Putamen (tissue), 1 donor: Measurements from ENCODE around the gene CDHR5.

Experiments used
- DNase-seq: peaks from one replicate; pipeline ENCODE4 v3.0.0-alpha.2; 2016; ENCODE audit warnings: low spot score

Gene CDHR5

DNA sequence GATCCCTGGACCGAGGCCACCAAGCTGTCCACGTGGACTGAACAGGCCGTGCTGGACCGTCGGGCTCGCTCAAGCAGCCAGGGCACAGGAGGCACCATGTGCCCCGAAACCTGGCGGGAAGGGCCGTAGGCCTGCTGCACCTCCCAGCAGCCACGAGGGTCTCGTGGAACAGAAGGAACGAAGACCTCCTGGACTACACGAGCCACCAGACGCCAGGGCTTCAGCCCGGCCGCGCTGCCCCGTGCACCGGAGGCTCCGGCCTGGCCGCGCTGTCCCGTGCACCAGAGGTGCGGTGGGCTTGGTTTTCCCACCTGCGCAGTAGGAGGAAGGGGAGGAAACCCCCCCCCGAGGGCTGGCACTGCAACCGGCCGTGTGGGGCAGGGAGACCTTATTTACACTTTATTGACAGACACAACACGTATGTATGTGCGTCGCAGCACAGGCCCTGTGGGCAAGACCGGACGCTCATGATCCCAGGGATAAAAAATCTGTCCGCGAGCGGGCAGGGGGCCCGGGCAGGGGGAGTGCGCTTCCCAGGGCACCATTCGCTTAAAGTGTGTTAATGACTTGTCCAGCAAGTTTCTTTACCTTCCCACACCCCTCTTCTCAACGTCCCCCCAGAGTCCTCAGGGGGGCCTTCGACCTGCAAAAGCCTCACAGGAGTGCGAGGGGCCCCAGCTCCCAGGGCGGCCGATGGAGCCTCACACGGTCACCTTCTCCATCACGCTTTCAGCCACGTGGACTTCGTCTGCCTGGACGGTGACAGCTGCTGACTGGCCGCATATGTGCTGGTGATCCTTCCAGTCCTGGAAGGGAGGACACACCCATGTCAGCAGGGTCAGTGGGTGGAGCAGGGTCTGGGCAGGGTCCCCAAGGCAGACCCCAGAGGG is 19.3 kb upstream of the CDHR5 start:
- DNase-seq, result no peak

GRCh38 chr11:643366-643765 is 18.6 kb upstream of the CDHR5 start:
- no peak for DNase-seq

DNA sequence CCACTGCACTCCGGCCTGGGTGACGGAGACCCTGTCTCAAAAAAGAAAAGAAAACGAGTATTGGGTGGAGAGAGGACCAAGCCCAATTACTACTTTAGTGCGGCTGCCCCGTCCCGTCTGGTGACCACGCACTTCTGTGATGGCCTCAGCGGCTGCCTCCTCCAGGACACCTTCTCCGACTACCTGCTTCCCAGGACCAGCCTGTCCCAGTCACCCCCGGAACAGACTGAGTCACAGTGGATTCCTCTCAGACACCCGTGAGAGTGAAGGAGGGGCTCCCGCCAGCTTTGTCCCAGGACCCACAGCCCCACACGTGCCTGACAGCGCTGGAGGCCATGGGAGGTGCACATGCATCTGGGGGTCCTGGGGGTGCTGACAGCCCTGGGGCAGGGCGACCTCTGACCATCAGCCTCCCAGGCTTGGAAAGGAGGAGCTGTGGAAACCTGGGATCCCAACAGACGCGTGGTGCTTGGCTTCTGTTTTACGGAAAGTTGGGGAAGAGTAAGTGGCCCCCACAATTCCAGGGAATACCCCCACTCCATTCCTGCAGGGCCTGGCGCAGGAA is 17.1 kb upstream of the CDHR5 start:
- no peak for DNase-seq

GRCh38 chr11:640021-640706 is 15.4 kb upstream of the CDHR5 start:
- DNase-seq, result no peak

DNA sequence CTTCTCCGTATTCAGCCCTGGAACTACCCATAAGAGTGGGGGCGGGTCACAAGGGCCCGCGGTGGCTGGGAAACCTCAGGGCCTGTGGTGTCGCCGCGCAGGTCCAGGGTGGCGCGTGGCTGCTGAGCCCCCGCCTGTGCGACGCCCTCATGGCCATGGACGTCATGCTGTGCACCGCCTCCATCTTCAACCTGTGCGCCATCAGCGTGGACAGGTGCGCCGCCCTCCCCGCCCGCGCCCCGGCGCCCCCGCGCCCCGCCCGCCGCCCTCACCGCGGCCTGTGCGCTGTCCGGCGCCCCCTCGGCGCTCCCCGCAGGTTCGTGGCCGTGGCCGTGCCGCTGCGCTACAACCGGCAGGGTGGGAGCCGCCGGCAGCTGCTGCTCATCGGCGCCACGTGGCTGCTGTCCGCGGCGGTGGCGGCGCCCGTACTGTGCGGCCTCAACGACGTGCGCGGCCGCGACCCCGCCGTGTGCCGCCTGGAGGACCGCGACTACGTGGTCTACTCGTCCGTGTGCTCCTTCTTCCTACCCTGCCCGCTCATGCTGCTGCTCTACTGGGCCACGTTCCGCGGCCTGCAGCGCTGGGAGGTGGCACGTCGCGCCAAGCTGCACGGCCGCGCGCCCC is 14.7 kb upstream of the CDHR5 start:
- DNase-seq, result no peak

DNA sequence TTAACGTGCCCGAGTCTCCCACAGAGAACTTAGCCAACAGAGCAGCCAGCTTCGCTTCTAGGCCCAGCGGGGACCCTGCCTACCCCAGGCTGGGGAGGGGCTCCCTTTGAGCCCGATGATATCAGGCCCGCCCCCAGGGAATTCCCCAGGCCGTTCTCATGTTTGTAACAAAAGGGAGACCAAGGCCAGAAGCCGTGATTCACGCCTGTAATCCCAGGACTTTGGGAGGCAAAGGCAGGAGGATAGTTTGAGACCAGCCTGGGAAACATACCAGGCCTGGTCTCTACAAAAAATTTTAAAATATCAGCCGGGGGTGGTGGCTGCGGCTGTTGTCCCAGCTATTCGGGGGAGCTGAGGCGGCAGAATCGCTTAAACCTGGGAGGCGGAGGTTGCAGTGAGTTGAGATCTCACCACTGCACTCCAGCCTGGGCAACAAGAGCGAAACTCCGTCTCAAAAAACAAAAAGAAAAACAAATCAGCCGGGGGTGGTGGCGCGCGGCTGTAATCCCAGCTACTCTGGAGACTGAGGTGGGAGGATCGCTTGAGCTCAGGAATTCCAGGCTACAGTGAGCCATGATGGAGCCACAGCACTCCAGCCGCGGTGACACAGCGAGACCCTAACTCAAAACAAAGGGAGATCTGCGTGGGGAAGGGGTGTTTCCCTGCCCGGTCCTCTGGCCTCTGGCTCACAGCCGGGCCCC is 14.0 kb upstream of the CDHR5 start:
- DNase-seq, result no peak

GRCh38 chr11:637593-638521 is 13.1 kb upstream of the CDHR5 start:
- DNase-seq, result no peak

- DNase-seq, result no peak
Observed at GRCh38 chr11:637333-637592, 12.5 kb upstream of the CDHR5 start.

- DNase-seq, result no peak
Observed at GRCh38 chr11:636511-637332, 12.0 kb upstream of the CDHR5 start, which contains the start of gene DRD4. DRD4 (plus strand) TSS chr11:637269; CDS start chr11:637305, 36 bp downstream.

DNA sequence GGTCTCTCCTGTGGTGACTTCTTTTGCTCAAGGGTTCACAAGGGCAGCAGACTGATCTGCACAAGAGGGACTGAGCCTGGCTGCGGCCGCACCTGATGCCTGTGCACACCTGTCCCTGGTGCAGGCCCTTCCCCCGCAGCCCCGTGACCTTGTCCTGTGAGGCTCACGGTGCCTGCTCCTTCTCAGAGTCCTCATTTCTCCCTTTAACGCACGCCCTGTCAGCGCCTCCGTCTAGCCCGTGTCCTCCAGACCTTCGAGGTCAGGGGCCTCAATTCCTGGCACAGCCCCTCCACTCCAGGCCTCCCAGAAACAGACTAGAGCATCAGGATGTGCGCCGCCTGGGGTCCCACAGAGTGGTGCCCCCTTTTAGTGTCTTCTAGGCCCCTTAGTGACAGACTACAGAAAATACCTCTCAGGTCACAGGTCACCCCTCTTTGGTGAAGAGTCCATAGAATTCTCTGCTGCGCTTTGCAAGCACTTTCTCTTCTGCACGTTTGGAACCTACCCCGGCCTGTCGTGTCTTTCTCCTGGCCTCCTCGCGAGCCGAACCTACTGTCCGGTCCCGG is 11.3 kb upstream of the CDHR5 start:
- DNase-seq, result no peak

DNA sequence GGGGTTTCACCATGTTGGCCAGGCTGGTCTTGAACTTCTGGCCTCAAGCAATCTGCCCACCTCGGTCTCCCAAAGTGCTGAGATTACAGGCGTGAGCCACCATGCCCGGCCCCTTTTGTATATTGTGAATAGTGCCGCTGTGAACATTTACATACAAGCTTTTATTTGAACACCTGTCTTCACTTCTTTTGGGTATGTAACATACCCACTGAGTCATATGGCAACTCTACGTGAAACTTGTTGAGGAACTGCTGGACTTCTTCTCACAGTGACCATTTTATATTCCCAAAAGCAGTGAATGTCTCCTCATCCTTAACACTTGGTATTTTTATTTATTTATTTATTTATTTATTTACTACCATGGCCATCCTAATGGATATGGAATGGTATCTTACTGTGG is 6.1 kb upstream of the CDHR5 start:
- DNase-seq, result no peak

DNA sequence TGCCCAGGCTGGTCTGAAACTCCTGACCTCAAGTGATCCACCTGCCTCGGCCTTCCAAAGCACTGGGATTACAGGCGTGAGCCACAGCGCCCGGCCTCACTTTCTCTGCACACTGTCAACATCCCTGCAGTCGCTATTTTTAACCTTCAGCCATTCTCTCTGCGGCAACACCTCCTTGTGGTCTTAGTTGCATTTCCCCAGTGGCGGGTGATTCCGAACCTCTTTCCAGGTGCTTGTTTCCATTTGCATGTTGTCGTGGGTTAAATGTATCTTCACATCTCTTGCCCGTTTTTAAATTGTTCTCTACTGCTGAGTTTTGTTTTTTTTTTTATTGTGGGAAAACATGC is 4.5 kb upstream of the CDHR5 start:
- no peak for DNase-seq

- no peak for DNase-seq
Observed at GRCh38 chr11:628056-628455, 3.3 kb upstream of the CDHR5 start.

- DNase-seq, result no peak
Observed at GRCh38 chr11:627308-627576, 2.5 kb upstream of the CDHR5 start.

DNA sequence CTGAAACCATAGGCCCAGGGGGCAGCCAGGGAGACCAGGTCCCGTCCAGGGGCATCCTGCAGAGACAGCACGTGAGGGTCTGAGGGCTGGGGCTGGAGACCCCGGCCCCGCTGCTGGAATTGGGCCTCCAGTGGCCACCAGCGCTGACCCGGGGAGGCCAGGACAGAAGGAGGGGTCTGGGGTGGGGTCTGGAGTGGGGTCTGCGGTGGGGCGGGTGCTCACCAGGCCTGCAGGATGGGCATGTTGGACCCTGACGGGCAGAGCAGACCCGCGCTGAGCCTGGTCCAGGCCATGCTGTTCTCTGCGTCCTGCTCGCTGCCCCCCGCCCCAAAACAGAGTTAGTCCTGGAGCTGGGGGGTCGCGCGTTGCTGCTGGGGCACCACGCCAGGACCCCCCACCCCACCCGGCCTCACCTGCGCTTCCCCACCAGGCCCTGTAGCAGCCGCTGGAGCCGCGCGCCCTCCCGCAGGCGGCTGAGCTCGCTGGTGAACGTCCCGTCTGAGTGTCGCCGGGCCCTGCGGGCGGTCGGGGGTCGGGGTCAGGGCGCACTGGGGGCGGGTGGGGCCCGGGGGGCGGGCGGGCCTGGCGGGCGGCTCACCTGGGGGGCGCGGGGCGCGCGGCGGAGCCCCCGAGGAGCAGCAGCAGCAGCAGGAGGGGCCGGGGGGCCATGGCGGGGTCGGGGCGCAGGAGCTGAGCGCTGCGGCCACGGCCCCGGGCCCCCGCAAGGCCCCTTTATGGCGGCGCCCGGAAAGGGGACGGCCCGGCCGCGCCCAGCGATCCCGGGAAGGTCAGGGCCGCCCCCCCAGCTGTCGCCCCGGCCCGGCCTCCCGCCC is 1.9 kb upstream of the CDHR5 start, which contains the start of gene SCT:
Gene SCT, minus strand, starts transcription at position 707 of the 833 bp plus-strand sequence. Its CDS starts 38 bp downstream, at position 669.
- DNase-seq, result no peak

GRCh38 chr11:625636-626268 is 997 bp upstream of the CDHR5 start:
- DNase-seq, result no peak

DNA sequence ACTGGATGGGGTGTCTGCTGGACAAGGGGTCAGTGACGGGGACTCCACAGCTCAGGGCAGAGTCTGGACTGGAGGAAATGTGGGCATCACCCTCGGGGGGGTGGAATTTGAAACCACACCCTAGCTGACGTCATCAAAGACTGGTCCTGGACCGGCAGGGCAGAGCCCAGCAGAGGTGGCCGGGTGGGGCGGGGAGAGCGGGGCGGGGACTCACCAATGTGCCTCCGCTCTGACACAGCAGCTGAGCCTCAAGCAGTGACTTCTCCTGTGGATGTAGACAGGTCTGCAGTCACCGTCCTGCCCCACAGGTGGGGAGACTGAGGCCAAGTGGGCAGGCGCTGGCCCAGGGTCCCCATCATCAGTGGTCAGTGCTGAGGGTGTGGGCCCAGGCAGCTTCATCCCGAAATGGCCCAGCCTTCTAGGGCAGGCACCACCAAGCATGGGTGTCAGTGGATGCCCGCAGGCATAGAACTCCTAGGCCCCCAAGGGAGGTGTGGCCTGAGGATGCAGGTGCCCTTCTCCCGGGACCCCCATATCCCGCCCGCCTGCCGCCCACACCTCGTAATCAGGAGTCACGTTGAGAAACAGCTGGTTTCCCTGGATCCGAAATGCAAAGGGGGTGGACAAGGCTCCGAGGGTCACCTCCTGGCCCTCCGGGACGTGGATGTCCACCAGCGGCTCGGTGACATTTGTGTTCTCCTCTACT is 603 bp downstream of the CDHR5 start:
- no peak for DNase-seq

DNA sequence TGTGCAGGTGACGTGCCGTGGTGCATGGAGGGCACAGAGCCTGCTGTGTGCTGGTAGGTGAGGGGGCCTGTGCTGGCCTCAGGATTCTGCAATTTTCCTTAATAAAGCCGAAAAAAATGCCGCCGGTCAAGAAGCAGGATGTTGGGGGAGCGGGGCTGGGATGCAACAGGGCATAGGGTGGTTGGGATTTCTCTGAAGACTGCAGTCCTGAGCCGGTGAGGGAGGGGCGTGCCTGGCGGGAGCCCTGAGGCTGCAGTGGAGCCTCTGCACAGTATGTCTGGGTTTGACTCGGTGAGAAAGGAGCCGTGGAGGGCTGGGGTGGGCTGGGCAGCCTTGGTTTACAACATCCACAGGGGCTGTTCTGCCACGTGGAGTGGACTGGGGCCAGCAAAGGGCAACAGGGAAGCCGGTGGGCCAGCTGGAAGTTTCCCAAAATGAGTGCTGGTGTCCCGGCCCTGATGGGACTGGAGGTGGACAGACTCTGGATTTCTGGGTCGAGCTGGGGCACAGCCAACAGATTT is 1.3 kb downstream of the CDHR5 start:
- DNase-seq, result no peak
